GM19468 (cell line): ENCODE measurements around the gene AADAC.
A peak's percentile ranks its signal among the peaks of the same experiment; 100 is the strongest.
"Not testable (repeated sequence)": the region's sequence is repeated elsewhere in the genome, so short reads cannot be mapped to it uniquely, and the experiment has no call there.

ENCODE experiments used
- ATAC-seq: cut with Tn5 transposase; IDR thresholded peaks from one replicate; pipeline ENCODE4 v1.9.1; 2021; ENCODE audit warnings: mild to moderate bottlenecking, moderate library complexity, moderate number of reproducible peaks; ENCODE audit not compliant: unreplicated experiment; ENCODE audit errors: extremely low read depth

Gene AADAC

DNA sequence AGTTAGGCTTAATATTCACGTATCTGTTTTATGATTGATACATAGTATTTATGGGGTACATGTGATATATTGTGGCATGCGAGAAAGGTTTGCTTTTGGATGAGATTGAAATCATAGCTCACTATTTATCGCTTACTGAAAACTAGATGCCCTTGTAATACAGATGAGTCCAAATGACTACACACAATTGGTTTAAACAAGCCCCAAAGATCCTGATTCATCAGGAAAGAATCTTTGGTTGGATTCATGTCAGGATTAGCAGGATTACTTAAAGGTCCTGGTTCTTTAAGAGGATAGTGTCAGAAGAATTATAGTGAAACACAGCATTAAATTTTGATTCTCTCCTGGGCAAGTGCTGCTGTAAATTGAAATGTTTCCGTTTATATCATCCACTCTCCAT lies 18.6 kb upstream of the AADAC start:
- ATAC-seq = no peak

- ATAC-seq = no peak
Measured at GRCh38 chr3:151796105-151796680, 17.7 kb upstream of the AADAC start.

- ATAC-seq = no peak
Measured at GRCh38 chr3:151798466-151798865, 15.4 kb upstream of the AADAC start.

DNA sequence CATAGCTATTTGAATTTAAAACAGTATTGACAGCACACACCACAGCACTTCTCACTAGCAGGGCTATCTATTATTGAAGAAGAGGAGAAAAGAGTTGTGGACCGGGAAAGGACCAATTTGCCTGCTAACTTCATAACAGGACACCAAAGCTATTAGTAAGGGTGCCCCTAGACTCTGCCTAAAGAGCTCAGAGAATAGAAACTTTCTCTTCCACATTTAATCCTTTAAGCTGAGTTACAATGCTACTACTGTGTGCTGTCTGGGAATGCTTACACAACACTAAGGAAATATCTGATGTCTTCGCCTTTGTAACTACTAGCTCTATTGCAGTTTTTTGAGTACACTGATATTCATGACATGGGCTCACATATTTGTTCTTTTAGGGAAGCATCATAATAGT lies 13.5 kb upstream of the AADAC start:
- no peak for ATAC-seq

DNA sequence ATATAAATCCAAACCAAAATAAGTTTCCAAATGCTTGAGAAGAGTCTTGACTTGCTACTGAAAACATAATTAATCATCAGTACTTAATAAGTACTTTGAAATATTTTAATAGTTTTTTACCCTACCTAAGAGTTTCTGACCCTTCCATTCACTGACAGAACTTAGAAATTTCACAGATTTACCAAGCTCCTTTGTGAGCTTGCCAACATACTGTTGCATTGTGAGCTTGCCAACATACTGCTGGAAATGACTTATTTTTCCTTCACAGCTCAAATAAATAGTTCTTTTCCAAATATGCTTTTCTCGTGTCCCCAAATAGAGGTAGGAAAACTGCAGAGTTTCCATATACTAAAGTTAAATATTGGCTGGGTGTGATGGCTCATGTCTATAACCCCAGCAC lies 9.6 kb upstream of the AADAC start:
- ATAC-seq = no peak

- no peak for ATAC-seq
Measured at GRCh38 chr3:151806838-151807237, 7.1 kb upstream of the AADAC start.

DNA sequence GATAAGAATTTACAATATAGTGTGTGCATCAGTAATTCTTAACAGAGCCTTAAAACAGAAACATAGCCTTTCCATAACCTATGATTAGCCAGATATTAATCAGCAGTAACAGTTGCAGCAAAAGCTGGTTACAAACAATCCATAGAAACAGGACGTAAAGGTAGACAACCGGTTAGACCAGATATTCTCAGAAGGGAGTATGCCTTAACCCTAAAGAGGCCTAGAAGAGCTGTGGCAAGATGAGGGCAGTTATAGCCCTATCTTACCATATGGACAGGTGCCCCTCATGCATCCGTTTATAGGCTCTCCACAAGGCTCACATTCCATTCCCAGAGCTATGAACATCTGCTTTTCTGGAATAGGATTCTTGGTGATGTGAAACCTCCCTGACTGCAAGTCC lies 5.0 kb upstream of the AADAC start:
- ATAC-seq = not testable (repeated sequence)

DNA sequence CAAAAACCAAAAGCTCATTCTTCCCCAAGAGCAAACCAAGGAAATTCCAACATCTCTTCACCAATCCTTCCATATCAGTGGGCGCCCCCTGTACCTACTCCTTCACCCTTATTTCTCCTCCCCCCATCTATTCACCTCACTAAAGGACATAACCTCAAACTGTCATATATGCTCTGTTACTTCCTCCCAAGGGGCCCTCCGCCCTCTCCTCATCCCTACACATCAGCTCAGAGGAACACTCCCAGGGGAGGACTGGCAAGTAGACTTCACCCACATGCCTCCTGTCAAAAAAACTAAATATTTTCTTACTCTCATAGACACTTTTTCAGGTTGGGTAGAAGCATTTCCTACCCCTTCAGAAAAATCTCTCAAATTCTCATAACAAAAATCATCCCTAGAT lies 2.4 kb upstream of the AADAC start:
- no peak for ATAC-seq

- ATAC-seq = no peak
Measured at GRCh38 chr3:151814588-151814987, 672 bp downstream of the AADAC start.

GRCh38 chr3:151816091-151816604 lies 2.2 kb downstream of the AADAC start:
- no peak for ATAC-seq

- ATAC-seq = no peak
Measured at GRCh38 chr3:151817473-151817872, 3.6 kb downstream of the AADAC start.

DNA sequence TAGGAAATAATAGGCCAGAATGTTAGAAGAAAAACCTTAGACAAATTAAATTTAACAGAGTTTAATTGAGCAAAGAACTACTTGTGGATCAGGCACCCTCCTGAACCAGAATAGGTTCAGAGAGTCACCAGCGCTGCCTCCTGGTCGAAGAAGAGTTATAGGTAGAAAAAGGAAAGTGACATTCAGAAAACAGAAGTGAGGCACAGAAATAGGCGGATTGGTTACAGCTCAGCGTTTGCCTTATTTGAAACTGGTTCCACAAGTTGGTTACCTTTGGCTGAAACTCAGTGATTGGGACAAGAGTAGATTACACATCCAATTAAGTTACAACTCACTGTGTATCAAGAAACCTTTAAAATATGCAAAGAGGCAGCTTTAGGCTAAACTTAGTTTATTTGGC lies 4.4 kb downstream of the AADAC start:
- ATAC-seq = no peak

DNA sequence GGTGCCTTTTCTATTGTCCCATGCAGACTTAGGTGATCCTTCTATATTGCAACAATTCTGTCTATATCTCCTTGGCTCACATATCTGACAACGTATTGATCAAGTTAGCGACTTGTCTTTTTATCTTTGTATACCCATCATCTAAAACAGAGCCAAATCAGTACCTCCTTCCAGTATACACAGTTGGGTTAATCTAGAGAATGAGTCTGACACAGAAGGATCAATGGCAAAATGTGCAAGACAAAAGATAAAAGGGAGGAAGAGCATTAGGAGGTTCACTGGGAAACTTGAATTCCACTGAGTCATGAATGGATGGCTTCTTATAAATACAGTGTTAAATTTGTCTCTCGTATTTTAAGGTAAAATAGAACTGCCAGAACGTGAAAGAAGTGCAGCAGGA lies 6.0 kb downstream of the AADAC start:
- ATAC-seq = no peak

- ATAC-seq = no peak
Measured at GRCh38 chr3:151827816-151828215, 13.9 kb downstream of the AADAC start.

DNA sequence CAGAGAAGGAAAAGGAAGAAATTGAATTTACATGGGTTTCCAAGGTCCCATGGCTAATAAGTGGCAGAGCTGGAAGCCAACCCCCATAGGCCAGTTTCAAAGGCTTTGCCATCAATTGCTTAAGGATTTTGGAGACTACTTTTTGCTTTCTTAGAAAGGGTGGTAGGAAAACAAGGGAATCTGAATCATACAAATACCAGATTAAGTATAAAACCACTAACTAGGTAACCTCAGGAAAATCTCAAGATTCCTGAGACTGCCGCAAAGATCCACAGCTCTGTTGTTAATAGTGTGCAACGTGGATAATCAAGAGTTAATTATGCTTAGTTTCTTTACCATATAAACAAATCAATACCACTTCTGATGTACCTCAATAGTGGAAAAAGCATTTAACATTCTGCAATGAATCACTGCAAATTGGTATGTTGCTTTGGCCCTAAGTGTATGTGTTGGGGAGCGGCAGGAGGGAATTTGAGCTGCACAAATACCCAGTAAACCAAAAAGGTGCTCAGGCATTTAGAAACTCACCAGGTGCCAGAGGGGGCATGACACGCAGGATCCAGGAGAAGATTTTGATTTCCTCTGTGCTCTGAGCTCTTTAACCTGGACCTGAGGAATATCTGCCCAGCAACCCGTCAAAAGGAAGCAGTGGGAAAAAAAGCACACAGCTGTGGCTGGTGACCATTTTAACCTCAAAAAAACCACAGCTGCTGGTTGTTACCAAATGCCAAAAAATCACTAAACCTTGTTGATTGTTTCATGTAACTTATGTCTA lies 22.0 kb downstream of the AADAC start:
- ATAC-seq = no peak

- no peak for ATAC-seq
Measured at GRCh38 chr3:151837057-151837456, 23.1 kb downstream of the AADAC start.

- peak; percentile 87 for ATAC-seq
Measured at GRCh38 chr3:151838574-151839312, 24.8 kb downstream of the AADAC start.

DNA sequence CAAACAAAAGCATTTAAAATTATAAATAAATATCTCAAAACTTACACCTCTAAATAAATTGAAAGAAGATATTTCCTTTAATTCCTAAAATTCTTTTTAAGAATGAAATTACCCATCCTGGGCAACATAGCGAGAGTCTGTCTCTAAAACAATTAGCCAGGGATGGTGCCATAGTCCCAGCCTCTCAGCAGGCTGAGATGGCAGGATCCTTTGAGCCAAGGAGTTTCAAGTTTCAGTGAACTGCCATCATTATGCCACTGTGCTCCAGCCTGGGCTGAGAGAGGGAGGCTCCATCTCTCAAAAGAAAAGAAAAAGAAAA lies 25.4 kb downstream of the AADAC start:
- ATAC-seq = no peak

GRCh38 chr3:151841801-151842200 lies 27.9 kb downstream of the AADAC start:
- ATAC-seq = no peak

GRCh38 chr3:151843275-151843674 lies 29.4 kb downstream of the AADAC start:
- no peak for ATAC-seq

- ATAC-seq = no peak
Measured at GRCh38 chr3:151845306-151845905, 31.5 kb downstream of the AADAC start.
